Esophagus muscularis mucosa (tissue), 4 donors: ENCODE results near the gene TAF9. TPM values are rescaled to one million over a fixed set of nuclear protein-coding genes. Genes with fewer than 3 reads are reported as not detected.
"Not testable (repeated sequence)": the region's sequence is repeated elsewhere in the genome, so short reads cannot be mapped to it uniquely, and the experiment has no call there.

Experiments
- DNase-seq: peaks from one replicate; pipeline ENCODE4 v3.0.0-alpha.2; 2017; ENCODE audit errors: extremely low spot score
- H3K27ac ChIP-seq, 4 donors: fragments of 200-600 bp; sonication (generic); replicated peaks in 1 of 4; 1 replicate in 3 of 4; 2 replicates in 1 of 4; pipeline ENCODE4 v1.5.1; 2016 to 2019; ENCODE audit warnings: mild to moderate bottlenecking in 1 of 4
- H3K27me3 ChIP-seq, 4 donors: fragments of 200-600 bp; sonication (generic); one replicate each; pipeline versions ENCODE4 v1.5.1 to v1.6.0; 2016 to 2019
- H3K36me3 ChIP-seq, 4 donors: fragments of 200-600 bp; sonication (generic); one replicate each; pipeline ENCODE4 v1.5.1; 2016 to 2019
- H3K4me1 ChIP-seq, 4 donors: fragments of 200-600 bp; sonication (generic); one replicate each; pipeline ENCODE4 v1.5.1; 2016 to 2019
- H3K4me3 ChIP-seq, 4 donors: fragments of 200-600 bp; sonication (generic); 1 replicate in 2 of 4; 2 replicates in 2 of 4; pipeline ENCODE4 v1.5.1; 2016 to 2019; ENCODE audit warnings: mild to moderate bottlenecking in 4 of 4, moderate library complexity in 1 of 4
- H3K9me3 ChIP-seq, 4 donors: fragments of 200-600 bp; sonication (generic); 1 replicate in 3 of 4; 2 replicates in 1 of 4; pipeline ENCODE4 v1.5.1; 2016 to 2019
- EP300 ChIP-seq: sonication (generic); formaldehyde crosslinking; IDR thresholded peaks from one replicate; pipeline ENCODE4 v1.6.1; 2017; ENCODE audit warnings: antibody characterized with exemption
- POLR2A ChIP-seq: fragments of 450-650 bp; IDR thresholded peaks from one replicate; pipeline ENCODE4 v1.6.1; 2017; ENCODE audit warnings: antibody characterized with exemption, moderate library complexity, mild to moderate bottlenecking, low read depth
- POLR2AphosphoS5 ChIP-seq, 2 donors: sonication (generic); formaldehyde crosslinking; IDR thresholded peaks; one replicate each; pipeline ENCODE4 v1.6.1; 2017; ENCODE audit warnings: antibody characterized with exemption in 2 of 2
- WGBS: methylation state at CpG from one replicate; pipeline ENCODE4 v1.1.5; 2018; 5-methylcytosine and 5-hydroxymethylcytosine counted together
- intact Hi-C: fragments of 100-400 bp; cut with DNase I; formaldehyde crosslinking; loops from one replicate; pipeline ENCODE4 v1.15.1; 2023
- total RNA-seq, 4 donors: library from RNA; depleted of rRNA; stranded (reverse); fragments of >200 nt; gene quantifications; one replicate each; pipeline versions ENCODE4 v1.1.0 to v1.2.1, GENCODE V29; 2016
- TF ChIP-seq, protein P1 (sequence below), 3 experiments: fragments of 200-600 bp in 2 of 3; fragments of 450-650 bp in 1 of 3; sonication (generic) in 2 of 3; IDR thresholded peaks; one replicate each; pipeline ENCODE4 v1.5.1; 2017 to 2019; ENCODE audit warnings: antibody characterized with exemption in 3 of 3, mild to moderate bottlenecking in 2 of 3, moderate library complexity in 1 of 3

TAF9 gene
- total RNA-seq, 4 donors from 2014 or later = 28.6 to 38.4 (median 31.5) TPM

- H3K27ac ChIP-seq = no peak overlapping the region
- H3K9me3 ChIP-seq = no peaks in the 10 kb centered on the region
- intact Hi-C loops = no loop called here
- H3K36me3 ChIP-seq = peaks cover 0 to 1% (median 0%) of the 10 kb centered on the region in 4 donors
- H3K4me1 ChIP-seq = no peaks in the 10 kb centered on the region
- DNase-seq = no peak
- no peaks in the 10 kb centered on the region for H3K27me3 ChIP-seq
- TF ChIP-seq EP300 (no peak), POLR2A (no peak), POLR2AphosphoS5 (IDR thresholded peaks at IDR 0.05) (no peak)
- TF ChIP-seq, protein P1, sequence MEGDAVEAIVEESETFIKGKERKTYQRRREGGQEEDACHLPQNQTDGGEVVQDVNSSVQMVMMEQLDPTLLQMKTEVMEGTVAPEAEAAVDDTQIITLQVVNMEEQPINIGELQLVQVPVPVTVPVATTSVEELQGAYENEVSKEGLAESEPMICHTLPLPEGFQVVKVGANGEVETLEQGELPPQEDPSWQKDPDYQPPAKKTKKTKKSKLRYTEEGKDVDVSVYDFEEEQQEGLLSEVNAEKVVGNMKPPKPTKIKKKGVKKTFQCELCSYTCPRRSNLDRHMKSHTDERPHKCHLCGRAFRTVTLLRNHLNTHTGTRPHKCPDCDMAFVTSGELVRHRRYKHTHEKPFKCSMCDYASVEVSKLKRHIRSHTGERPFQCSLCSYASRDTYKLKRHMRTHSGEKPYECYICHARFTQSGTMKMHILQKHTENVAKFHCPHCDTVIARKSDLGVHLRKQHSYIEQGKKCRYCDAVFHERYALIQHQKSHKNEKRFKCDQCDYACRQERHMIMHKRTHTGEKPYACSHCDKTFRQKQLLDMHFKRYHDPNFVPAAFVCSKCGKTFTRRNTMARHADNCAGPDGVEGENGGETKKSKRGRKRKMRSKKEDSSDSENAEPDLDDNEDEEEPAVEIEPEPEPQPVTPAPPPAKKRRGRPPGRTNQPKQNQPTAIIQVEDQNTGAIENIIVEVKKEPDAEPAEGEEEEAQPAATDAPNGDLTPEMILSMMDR (IDR thresholded peaks at IDR 0.05) = no peak
- H3K4me3 ChIP-seq = no peak overlapping the region
- 88% methylated on average over 4 of the region's 4 CpGs for WGBS
These were observed 27.7 kb downstream of the TAF9 start for GRCh38 chr5:69341520-69342161.

GRCh38 chr5:69335341-69335935, 33.9 kb downstream of the TAF9 start:
- peaks cover 15 to 26% (median 21%) of the 10 kb centered on the region in 4 donors for H3K4me1 ChIP-seq
- H3K4me3 ChIP-seq = no peak overlapping the region
- DNase-seq = no peak
- no peaks in the 10 kb centered on the region for H3K27me3 ChIP-seq
- TF ChIP-seq, protein P1 (IDR thresholded peaks at IDR 0.05) = no peak
- no peak for TF ChIP-seq POLR2A
- TF ChIP-seq POLR2AphosphoS5 (IDR thresholded peaks at IDR 0.05) = no peak
- no peak for TF ChIP-seq EP300
- WGBS = 92% methylated on average over 7 of the region's 7 CpGs
- no peaks in the 10 kb centered on the region for H3K9me3 ChIP-seq
- intact Hi-C loops = loop anchor here (5.0 to 10.0 kb wide), 2 partner anchors 101 to 293 kb away; partner anchors contain the start of gene CDK7
- no peaks in the 10 kb centered on the region for H3K36me3 ChIP-seq
- H3K27ac ChIP-seq = no peak overlapping the region

- WGBS = 10% methylated on average over 18 of the region's 18 CpGs
- Histone ChIP-seq H3K4me3 (peak overlapping the region in 3 of 4 donors; percentile 18 to 24 (median 24)), H3K27me3 (no peaks in the 10 kb centered on the region), H3K27ac (peak overlapping the region in 3 of 4 donors; percentile 35 to 48 (median 39)), H3K4me1 (peaks cover 15 to 26% (median 21%) of the 10 kb centered on the region in 4 donors), H3K9me3 (no peaks in the 10 kb centered on the region), H3K36me3 (no peaks in the 10 kb centered on the region)
- intact Hi-C loops = loop anchor here (5.0 to 10.0 kb wide), 3 partner anchors 100 to 293 kb away; partner anchors contain the start of genes CDK7 and SLC30A5
- TF ChIP-seq POLR2A (no peak), POLR2AphosphoS5 (IDR thresholded peaks at IDR 0.05) (peak in 1 of 2 donors; percentile 47)
- TF ChIP-seq, protein P1 (IDR thresholded peaks at IDR 0.05) = peak; percentile 60 to 86 (median 71)
- peak; percentile 93 for DNase-seq
These were observed 34.5 kb downstream of the TAF9 start for GRCh38 chr5:69334793-69335268.

- not testable (repeated sequence) for H3K4me3 ChIP-seq, H3K27ac ChIP-seq, H3K9me3 ChIP-seq, H3K27me3 ChIP-seq, H3K36me3 ChIP-seq, DNase-seq
- intact Hi-C loops = loop anchor here (5.0 to 10.0 kb wide), 2 partner anchors 99 to 241 kb away; partner anchors contain the start of genes CDK7 and SLC30A5
- 95% methylated on average over 24 of the region's 25 CpGs for WGBS
- H3K4me1 ChIP-seq = peaks cover 15 to 26% (median 21%) of the 10 kb centered on the region in 4 donors
These were observed 35.5 kb downstream of the TAF9 start for GRCh38 chr5:69333668-69334315.
